ENCODE data around the gene NTF4. TPM values are rescaled to one million over a fixed set of nuclear protein-coding genes. Genes with fewer than 3 reads are reported as not detected.
A peak's percentile ranks its signal among the peaks of the same experiment; 100 is the strongest.
"Not testable (repeated sequence)": the region's sequence is repeated elsewhere in the genome, so short reads cannot be mapped to it uniquely, and the experiment has no call there.

Gene NTF4
- total and polyA plus RNA-seq, 2 of the 8 experiments (the other 6 are each of a cell fraction or from before 2014, with no cell fraction given): 3.1 to 6.5 TPM

DNA sequence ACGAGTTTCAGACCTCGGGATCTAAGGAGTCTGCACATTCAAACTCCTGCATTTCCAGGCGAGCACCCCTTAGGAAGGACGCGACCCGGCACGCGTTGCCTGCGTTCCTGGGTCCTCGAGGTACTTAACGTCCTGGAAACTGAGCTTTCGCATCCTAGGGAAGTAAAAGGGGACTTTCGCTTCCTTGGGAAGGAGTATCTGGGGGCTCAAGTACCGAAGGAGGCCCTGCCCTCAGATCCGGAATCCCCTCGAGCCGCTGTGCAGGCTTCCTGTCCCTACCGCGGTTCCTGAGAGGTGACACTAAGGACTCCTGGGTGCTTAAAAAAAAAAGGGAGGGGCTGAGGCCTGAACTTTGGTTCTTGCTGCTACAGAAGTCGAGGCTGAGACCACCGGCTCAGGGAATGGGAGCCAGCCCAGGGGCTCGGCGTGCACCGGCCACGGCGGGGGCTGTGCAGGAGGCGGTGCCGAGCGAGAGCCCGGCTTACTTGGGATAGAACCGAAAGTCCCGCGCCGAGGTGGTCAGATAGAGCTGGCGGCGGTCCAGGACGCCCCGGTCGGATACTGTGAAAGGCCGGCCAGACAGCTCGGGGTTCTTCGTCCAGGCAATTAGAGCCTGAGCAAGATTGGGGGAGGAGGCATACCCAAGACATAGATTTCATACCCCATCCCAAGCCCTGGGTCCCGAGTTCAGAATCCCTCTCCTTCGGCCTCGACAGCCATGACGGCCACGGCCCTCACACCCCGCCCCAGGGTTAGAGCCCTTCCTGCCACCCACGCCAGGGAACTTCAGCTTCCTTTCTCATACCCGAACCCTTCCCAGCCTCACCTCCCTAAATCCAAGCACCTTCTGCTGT, 46.0 kb downstream of the NTF4 start:
- FAIRE-seq; H3K27ac ChIP-seq (ENCODE audit: low read depth, low read length); H4K5ac ChIP-seq (ENCODE audit: insufficient read length, low read depth, low read length); H2BK15ac ChIP-seq (ENCODE audit: low read length); H3K23ac ChIP-seq (ENCODE audit: insufficient read length); H3K56ac ChIP-seq (replicated peaks; ENCODE audit: insufficient read length, low read depth, low read length); H3K79me1 ChIP-seq (ENCODE audit: low read depth, low read length); H3K9ac ChIP-seq (replicated peaks in 1 of 4; ENCODE audit: extremely low read depth in 1 of 4, low read depth in 3 of 4, low read length in 3 of 4); H2BK12ac ChIP-seq (ENCODE audit: low read depth, low read length); H4K8ac ChIP-seq (ENCODE audit: extremely low read depth, insufficient read depth, low read length); H3K9me3 ChIP-seq (ENCODE audit: insufficient read depth in 2 of 2, low read depth in 1 of 2, low read length in 1 of 2); H2BK120ac ChIP-seq (replicated peaks; ENCODE audit: low read depth, low read length); H3K23me2 ChIP-seq (ENCODE audit: low read depth, low read length); H3K14ac ChIP-seq (ENCODE audit: insufficient read length); H2AK5ac ChIP-seq (ENCODE audit: low read depth, low read length); H3K4ac ChIP-seq (replicated peaks; ENCODE audit: insufficient read length, low read depth, low read length); H2BK5ac ChIP-seq (ENCODE audit: low read depth, low read length); H2BK20ac ChIP-seq (ENCODE audit: low read length); H4K91ac ChIP-seq (replicated peaks; ENCODE audit: insufficient read length, low read length); H2AFZ ChIP-seq (ENCODE audit: low read length); DNase-seq (ENCODE audit: low read depth in 1 of 2, low spot score in 2 of 2); H3K79me2 ChIP-seq (ENCODE audit: control insufficient read depth in 1 of 2, insufficient read depth in 2 of 2, low read length in 2 of 2); H4K20me1 ChIP-seq (replicated peaks in 1 of 2; ENCODE audit: control insufficient read depth in 1 of 2, insufficient read depth in 2 of 2, low read length in 2 of 2); H3K18ac ChIP-seq (ENCODE audit: extremely low read depth, low read length): not testable (repeated sequence)
- Histone ChIP-seq H3K4me2 (ENCODE audit: insufficient read depth in 1 of 2, low read depth in 2 of 2, low read length in 2 of 2) (peak overlapping the region; percentile 78 to 82), H3K4me3 (ENCODE audit: extremely low read depth in 1 of 4, insufficient read depth in 2 of 4, low read depth in 3 of 4, low read length in 4 of 4) (peak overlapping the region; percentile 27 to 68 (median 40); a peak in 4 of 8 replicates), H3K4me1 (replicated peaks in 1 of 4; ENCODE audit: control insufficient read depth in 3 of 4, insufficient read depth in 4 of 4, low read length in 3 of 4) (peaks cover 0 to 17% (median 8%) of the 10 kb centered on the region in 4 experiments; a peak in 5 of 7 replicates), H3K27me3 (replicated peaks in 1 of 4; ENCODE audit: control insufficient read depth in 3 of 4, extremely low read depth in 1 of 4, insufficient read depth in 3 of 4, low read length in 3 of 4) (peaks cover 0 to 15% (median 12%) of the 10 kb centered on the region in 4 experiments; a peak in 6 of 7 replicates), H3K36me3 (ENCODE audit: control insufficient read depth in 2 of 4, insufficient read depth in 4 of 4, low read length in 3 of 4) (peaks cover 5 to 19% (median 10%) of the 10 kb centered on the region in 4 experiments; a peak in 7 of 8 replicates)
- ChIA-PET CTCF (ENCODE audit: partially characterized antibody) (interaction anchor here (0.7 to 8.1 kb wide), 15 partner anchors 9 to 324 kb away, joined by 3 to 46 read pairs (median 4); partner anchors contain the start of genes CGB2 and CGB7), POLR2A (ENCODE audit: partially characterized antibody) (interaction anchor here (0.7 to 1.5 kb wide), 9 partner anchors 8 to 128 kb away, joined by 3 to 4 read pairs (median 3); partner anchors contain the start of genes GYS1 and RUVBL2)
- WGBS, 2 experiments (ENCODE audit: extremely low coverage in 1 of 2, insufficient coverage in 1 of 2, insufficient read length in 1 of 2, insufficient replicate concordance in 2 of 2, low coverage in 1 of 2, low lambda C conversion rate in 2 of 2, missing lambda C conversion rate in 1 of 2): 63% methylated on average over 36 of the region's 50 CpGs; no CpG with 5 or more reads in 1 of the 2 experiments
- TF ChIP-seq, protein P1, sequence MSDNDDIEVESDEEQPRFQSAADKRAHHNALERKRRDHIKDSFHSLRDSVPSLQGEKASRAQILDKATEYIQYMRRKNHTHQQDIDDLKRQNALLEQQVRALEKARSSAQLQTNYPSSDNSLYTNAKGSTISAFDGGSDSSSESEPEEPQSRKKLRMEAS (IDR thresholded peaks at IDR 0.05): peak; percentile 57; the same call in 1 of the 2 replicates

Measured in H1 (cell line).